Astrocyte (in vitro differentiated cells and primary cell): Measurements from ENCODE around the gene CLK4. TPM values are rescaled to one million over a fixed set of nuclear protein-coding genes. Genes with fewer than 3 reads are reported as not detected.

Experiments
- DNase-seq: peaks from one replicate; pipeline ENCODE4 v3.0.0-alpha.2; 2010; ENCODE audit warnings: low read depth
- FAIRE-seq: peaks from 2 replicates; lab custom pipeline; 2011; peaks lifted over from hg19 to GRCh38; lab: Jason Lieb, UNC
- H2AFZ ChIP-seq: 2 replicates; pipeline ENCODE4 v1.6.0; 2012; ENCODE audit warnings: low read depth, low read length, inconsistent platforms
- H3K27ac ChIP-seq: 2 replicates; pipeline ENCODE4 v1.5.1; 2011; ENCODE audit warnings: low read depth, low read length, inconsistent platforms
- H3K27me3 ChIP-seq: 2 replicates; pipeline ENCODE4 v1.6.0; 2011; ENCODE audit warnings: low read length, inconsistent platforms; ENCODE audit not compliant: insufficient read depth
- H3K36me3 ChIP-seq: 2 replicates; pipeline ENCODE4 v1.5.1; 2011; ENCODE audit warnings: low read length, inconsistent platforms; ENCODE audit not compliant: insufficient read depth
- H3K4me1 ChIP-seq: 2 replicates; pipeline ENCODE4 v1.5.1; 2011; ENCODE audit warnings: low read length, inconsistent platforms; ENCODE audit not compliant: insufficient read depth
- H3K4me2 ChIP-seq: 2 replicates; pipeline ENCODE4 v1.6.0; 2012; ENCODE audit warnings: low read length, inconsistent platforms
- H3K4me3 ChIP-seq: 2 replicates; pipeline ENCODE4 v1.5.1; 2011; ENCODE audit warnings: low read depth, mild to moderate bottlenecking, low read length, inconsistent platforms; ENCODE audit not compliant: insufficient read depth
- H3K79me2 ChIP-seq: 2 replicates; pipeline ENCODE4 v1.6.0; 2012; ENCODE audit warnings: mild to moderate bottlenecking, low read length, inconsistent platforms; ENCODE audit not compliant: insufficient read depth
- H3K9ac ChIP-seq: 2 replicates; pipeline ENCODE4 v1.6.0; 2012; ENCODE audit warnings: mild to moderate bottlenecking, low read length, inconsistent platforms
- H3K9me3 ChIP-seq: 2 replicates; pipeline ENCODE4 v1.5.1; 2012; ENCODE audit warnings: low read depth, mild to moderate bottlenecking, low read length, inconsistent platforms; ENCODE audit not compliant: insufficient read depth
- H4K20me1 ChIP-seq: 2 replicates; pipeline ENCODE4 v1.6.0; 2012; ENCODE audit warnings: low read length, inconsistent platforms; ENCODE audit not compliant: insufficient read depth
- H3K27ac Mint-ChIP-seq: one replicate; pipeline ENCODE4 v1.8.0; 2021; ENCODE audit warnings: mild to moderate bottlenecking, mixed read lengths; ENCODE audit not compliant: unreplicated experiment
- H3K27me3 Mint-ChIP-seq: one replicate; pipeline ENCODE4 v1.8.0; 2021; ENCODE audit warnings: low read depth, mixed read lengths; ENCODE audit not compliant: unreplicated experiment
- H3K36me3 Mint-ChIP-seq: one replicate; pipeline ENCODE4 v1.8.0; 2021; ENCODE audit warnings: low read depth, mixed read lengths; ENCODE audit not compliant: unreplicated experiment
- H3K4me1 Mint-ChIP-seq: one replicate; pipeline ENCODE4 v1.8.0; 2021; ENCODE audit warnings: low read depth, mixed read lengths; ENCODE audit not compliant: unreplicated experiment
- H3K4me3 Mint-ChIP-seq: one replicate; pipeline ENCODE4 v1.8.0; 2021; ENCODE audit warnings: mild to moderate bottlenecking, moderate library complexity, mixed read lengths; ENCODE audit not compliant: unreplicated experiment
- H3K9me3 Mint-ChIP-seq: one replicate; pipeline ENCODE4 v1.8.0; 2021; ENCODE audit warnings: mild to moderate bottlenecking, mixed read lengths; ENCODE audit not compliant: unreplicated experiment
- CTCF ChIP-seq: IDR thresholded peaks from 2 replicates; pipeline ENCODE4 v1.5.1; 2011; ENCODE audit warnings: low read depth, mild to moderate bottlenecking, inconsistent platforms, low read length, moderate library complexity; ENCODE audit not compliant: insufficient read depth
- EZH2 ChIP-seq: IDR thresholded peaks from 2 replicates; pipeline ENCODE4 v1.6.1; 2012; ENCODE audit warnings: mild to moderate bottlenecking, low read length, inconsistent platforms; ENCODE audit not compliant: insufficient read depth
- total RNA-seq: library from RNA; stranded (reverse); gene quantifications from 2 replicates; pipeline ENCODE4 v1.2.1, GENCODE V29; 2021

The CLK4 gene
- total RNA-seq, 1 donor from 2014 or later = 16.5 TPM

GRCh38 chr5:178580271-178580955 lies 46.4 kb downstream of the CLK4 start:
- Mint-ChIP-seq H3K27me3 (peaks cover 64% of the 10 kb centered on the region), H3K36me3 (no peaks in the 10 kb centered on the region), H3K27ac (no peak overlapping the region), H3K4me1 (no peaks in the 10 kb centered on the region), H3K4me3 (no peak overlapping the region), H3K9me3 (peaks cover 4% of the 10 kb centered on the region)
- Histone ChIP-seq H3K9ac (no peak overlapping the region), H3K27ac (no peak overlapping the region), H3K79me2 (no peaks in the 10 kb centered on the region), H3K4me3 (no peak overlapping the region), H4K20me1 (no peaks in the 10 kb centered on the region), H3K4me2 (no peak overlapping the region), H3K9me3 (peaks cover under 1% of the 10 kb centered on the region), H3K36me3 (no peaks in the 10 kb centered on the region), H3K4me1 (no peaks in the 10 kb centered on the region), H2AFZ (no peak overlapping the region), H3K27me3 (peaks cover under 1% of the 10 kb centered on the region)
- DNase-seq = no peak
- TF ChIP-seq CTCF (no peak), EZH2 (no peak)
- FAIRE-seq = no peak

- Mint-ChIP-seq H3K4me3 (peak overlapping the region; percentile 2), H3K4me1 (no peaks in the 10 kb centered on the region), H3K36me3 (no peaks in the 10 kb centered on the region), H3K27me3 (peaks cover 74% of the 10 kb centered on the region), H3K9me3 (peaks cover 6% of the 10 kb centered on the region), H3K27ac (no peak overlapping the region)
- Histone ChIP-seq H3K79me2 (no peaks in the 10 kb centered on the region), H3K4me1 (no peaks in the 10 kb centered on the region), H3K9me3 (no peaks in the 10 kb centered on the region), H2AFZ (no peak overlapping the region), H3K9ac (no peak overlapping the region), H3K27me3 (peaks cover 7% of the 10 kb centered on the region), H3K27ac (no peak overlapping the region), H4K20me1 (no peaks in the 10 kb centered on the region), H3K36me3 (no peaks in the 10 kb centered on the region), H3K4me2 (no peak overlapping the region), H3K4me3 (no peak overlapping the region)
- no peak for DNase-seq
- TF ChIP-seq CTCF (no peak), EZH2 (no peak)
- FAIRE-seq = no peak
Measured at GRCh38 chr5:178577944-178578343, 48.9 kb downstream of the CLK4 start.

GRCh38 chr5:178577376-178577839 lies 49.4 kb downstream of the CLK4 start:
- H3K4me3 ChIP-seq = no peak overlapping the region
- no peak overlapping the region for H2AFZ ChIP-seq
- TF ChIP-seq EZH2 = no peak
- no peaks in the 10 kb centered on the region for H3K9me3 ChIP-seq
- peaks cover 11% of the 10 kb centered on the region for H3K9me3 Mint-ChIP-seq
- no peaks in the 10 kb centered on the region for H3K36me3 ChIP-seq
- no peak for FAIRE-seq
- no peaks in the 10 kb centered on the region for H3K79me2 ChIP-seq
- no peak overlapping the region for H3K9ac ChIP-seq
- H4K20me1 ChIP-seq = no peaks in the 10 kb centered on the region
- H3K4me1 ChIP-seq = no peaks in the 10 kb centered on the region
- DNase-seq = no peak
- H3K36me3 Mint-ChIP-seq = no peaks in the 10 kb centered on the region
- H3K27me3 ChIP-seq = peaks cover 7% of the 10 kb centered on the region
- H3K27ac Mint-ChIP-seq = no peak overlapping the region
- H3K4me1 Mint-ChIP-seq = no peaks in the 10 kb centered on the region
- H3K4me2 ChIP-seq = no peak overlapping the region
- no peak overlapping the region for H3K27ac ChIP-seq
- H3K27me3 Mint-ChIP-seq = peaks cover 71% of the 10 kb centered on the region
- H3K4me3 Mint-ChIP-seq = no peak overlapping the region
